Esophagus mucosa (tissue), 1 donor: ENCODE data around the gene AOC3. TPM values are rescaled to one million over a fixed set of nuclear protein-coding genes. Genes with fewer than 3 reads are reported as not detected.
"Not testable (repeated sequence)": the region's sequence is repeated elsewhere in the genome, so short reads cannot be mapped to it uniquely, and the experiment has no call there.

Experiments
- ATAC-seq: fragments of 200-7000 bp; cut with Tn5 transposase; one replicate; pipeline ENCODE4 v1.9.1; 2020
- total RNA-seq: library from RNA; stranded (reverse); gene quantifications from one replicate; pipeline ENCODE4 v1.2.4, GENCODE V29; 2023
- donor health status: DM: yes; HTN: yes; CAD: no.

The AOC3 gene
- total RNA-seq, 1 donor from 2014 or later, result 5.7 TPM

DNA sequence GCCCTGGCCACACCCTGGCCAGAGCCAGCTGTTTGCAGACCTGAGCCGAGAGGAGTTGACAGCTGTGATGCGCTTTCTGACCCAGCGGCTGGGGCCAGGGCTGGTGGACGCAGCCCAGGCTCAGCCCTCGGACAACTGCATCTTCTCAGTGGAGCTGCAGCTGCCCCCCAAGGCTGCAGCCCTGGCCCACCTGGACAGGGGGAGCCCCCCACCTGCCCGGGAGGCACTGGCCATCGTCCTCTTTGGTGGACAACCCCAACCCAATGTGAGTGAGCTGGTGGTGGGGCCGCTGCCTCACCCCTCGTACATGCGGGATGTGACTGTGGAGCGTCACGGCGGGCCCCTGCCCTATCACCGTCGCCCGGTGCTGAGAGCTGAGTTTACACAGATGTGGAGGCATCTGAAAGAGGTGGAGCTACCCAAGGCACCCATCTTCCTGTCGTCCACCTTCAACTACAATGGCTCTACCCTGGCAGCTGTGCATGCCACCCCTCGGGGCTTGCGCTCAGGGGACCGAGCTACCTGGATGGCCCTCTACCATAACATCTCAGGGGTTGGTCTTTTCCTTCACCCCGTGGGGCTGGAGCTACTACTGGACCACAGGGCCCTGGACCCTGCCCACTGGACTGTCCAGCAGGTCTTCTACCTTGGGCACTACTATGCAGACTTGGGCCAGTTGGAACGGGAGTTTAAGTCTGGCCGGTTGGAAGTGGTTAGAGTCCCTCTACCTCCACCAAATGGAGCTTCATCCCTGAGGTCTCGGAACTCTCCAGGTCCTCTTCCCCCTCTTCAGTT is 6.0 kb upstream of the AOC3 start:
- no peak for ATAC-seq

DNA sequence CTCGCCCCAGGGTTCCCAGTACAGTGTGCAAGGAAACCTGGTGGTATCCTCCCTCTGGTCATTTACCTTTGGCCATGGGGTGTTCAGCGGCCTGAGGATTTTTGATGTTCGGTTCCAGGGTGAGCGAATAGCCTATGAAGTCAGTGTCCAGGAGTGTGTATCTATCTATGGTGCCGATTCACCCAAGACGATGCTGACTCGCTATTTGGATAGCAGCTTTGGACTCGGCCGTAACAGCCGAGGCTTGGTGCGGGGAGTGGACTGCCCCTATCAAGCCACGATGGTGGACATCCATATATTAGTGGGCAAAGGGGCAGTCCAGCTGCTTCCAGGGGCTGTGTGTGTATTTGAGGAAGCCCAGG is 5.5 kb upstream of the AOC3 start:
- no peak for ATAC-seq

DNA sequence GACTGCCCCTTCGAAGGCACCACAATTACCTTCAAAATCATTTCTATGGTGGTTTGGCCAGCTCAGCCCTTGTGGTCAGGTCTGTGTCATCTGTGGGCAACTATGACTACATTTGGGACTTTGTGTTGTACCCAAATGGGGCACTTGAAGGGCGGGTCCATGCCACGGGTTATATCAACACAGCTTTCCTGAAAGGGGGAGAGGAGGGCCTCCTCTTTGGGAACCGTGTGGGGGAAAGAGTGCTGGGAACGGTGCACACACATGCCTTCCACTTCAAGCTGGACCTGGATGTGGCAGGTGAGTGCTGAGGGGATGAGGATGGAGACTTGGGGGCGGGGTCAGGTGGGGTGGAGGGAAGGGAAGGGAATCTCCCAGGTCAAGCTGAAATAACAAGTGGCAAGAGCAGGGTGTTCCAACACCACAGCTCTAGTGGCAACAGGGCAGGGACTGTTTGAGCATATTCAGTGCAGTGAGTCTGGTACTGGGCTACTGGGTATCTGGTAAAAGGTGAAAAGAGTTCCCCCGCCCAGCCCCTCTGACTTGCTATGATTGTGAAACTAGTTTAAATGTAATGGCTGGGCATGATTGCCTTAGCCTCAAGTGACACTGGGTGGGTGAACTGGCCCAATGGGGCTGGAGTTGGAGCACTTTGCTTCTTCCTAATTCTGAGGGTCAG is 4.9 kb upstream of the AOC3 start:
- ATAC-seq, result no peak

DNA sequence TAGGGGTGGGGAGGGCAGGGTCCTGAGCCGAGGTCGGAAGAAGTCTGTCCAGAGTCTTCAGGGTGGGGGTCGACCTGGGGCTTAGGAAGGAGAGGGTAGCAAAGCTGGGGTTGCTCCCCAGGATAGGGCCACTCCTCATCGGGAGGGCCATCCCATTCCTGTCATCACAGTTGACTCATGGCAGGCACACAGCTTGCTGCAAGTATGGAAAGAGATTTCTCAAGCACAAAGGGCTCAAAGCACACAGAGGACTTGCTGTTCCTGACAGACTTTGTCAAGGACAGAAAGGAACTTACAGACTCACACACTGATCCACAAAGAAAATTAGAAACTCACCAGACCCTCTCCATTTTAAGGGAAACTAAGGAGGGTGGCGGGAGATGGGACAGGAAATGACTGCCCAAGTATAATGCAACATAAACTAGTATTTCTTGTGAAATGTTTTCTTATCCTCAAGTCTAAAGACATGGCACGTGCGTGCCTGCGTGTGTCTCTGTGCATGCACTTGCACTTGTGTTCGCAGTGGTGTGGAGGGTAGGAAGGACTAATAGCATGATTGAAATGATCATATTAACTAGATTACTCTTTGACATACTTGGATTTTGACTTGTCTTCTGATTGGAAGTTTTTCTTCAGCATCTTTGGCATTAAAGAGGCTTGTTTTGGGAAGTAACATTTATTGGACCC is 4.3 kb upstream of the AOC3 start:
- ATAC-seq, result peak; percentile 58

DNA sequence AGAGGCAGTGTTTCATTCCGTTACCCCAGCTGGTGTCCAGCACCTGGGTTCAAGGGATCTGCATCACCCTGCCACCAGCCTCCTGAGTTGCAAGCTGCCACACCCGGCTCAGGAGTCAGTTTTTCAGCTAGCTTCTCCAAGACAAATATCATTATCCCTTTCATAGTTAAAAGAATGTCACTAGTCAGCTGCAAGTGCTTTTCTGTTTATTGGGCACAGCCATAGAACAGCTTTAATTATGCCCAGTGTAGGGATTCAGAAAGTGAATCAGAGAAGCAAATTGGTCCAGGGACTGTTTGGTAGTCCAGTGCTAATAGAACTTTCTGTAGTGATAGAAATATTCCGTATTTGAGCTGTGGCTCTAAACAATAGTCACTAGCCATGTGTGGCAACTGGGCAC is 2.9 kb upstream of the AOC3 start:
- ATAC-seq, result no peak

DNA sequence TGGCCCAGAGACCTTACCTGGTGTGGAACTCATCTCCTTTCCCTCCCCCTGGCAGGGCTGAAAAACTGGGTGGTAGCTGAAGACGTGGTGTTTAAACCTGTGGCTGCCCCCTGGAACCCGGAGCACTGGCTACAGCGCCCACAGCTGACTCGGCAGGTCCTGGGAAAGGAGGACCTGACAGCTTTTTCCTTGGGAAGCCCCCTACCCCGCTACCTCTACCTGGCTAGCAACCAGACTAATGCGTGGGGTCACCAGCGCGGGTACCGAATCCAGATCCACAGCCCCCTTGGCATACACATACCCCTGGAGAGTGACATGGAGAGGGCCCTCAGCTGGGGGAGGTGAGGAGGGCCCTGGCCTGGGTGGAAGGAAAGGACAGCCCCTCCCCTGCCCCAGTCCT is 2.0 kb upstream of the AOC3 start:
- ATAC-seq, result no peak

DNA sequence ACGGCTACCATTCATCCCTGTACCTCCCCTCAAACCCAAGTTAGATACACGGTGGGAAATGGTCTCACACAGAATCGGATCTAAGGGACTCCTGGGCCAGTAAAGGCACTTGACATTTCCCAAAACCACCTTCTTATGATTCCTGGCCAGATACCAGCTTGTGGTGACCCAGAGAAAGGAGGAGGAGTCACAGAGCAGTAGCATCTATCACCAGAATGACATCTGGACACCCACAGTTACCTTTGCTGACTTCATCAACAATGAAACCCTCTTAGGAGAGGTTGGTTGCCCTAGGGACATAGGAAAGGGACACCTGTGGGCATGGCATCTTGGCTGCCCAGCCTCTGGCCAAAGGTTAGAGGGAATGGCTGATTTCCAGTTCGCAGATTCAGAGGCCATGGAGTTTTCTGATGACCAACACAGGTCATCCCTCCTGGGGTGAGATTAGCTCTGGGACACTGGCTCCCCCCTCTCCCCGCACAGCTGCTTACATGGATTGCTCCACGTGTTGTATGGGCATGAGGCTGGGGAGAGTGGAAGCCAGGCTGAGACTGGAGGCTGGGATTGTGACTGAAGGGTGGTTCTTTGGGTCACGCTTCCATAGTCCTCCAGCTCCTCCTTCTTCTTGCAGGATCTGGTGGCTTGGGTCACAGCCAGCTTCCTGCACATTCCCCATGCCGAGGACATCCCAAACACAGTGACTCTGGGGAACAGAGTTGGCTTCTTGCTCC is 1.4 kb upstream of the AOC3 start:
- ATAC-seq, result no peak

DNA sequence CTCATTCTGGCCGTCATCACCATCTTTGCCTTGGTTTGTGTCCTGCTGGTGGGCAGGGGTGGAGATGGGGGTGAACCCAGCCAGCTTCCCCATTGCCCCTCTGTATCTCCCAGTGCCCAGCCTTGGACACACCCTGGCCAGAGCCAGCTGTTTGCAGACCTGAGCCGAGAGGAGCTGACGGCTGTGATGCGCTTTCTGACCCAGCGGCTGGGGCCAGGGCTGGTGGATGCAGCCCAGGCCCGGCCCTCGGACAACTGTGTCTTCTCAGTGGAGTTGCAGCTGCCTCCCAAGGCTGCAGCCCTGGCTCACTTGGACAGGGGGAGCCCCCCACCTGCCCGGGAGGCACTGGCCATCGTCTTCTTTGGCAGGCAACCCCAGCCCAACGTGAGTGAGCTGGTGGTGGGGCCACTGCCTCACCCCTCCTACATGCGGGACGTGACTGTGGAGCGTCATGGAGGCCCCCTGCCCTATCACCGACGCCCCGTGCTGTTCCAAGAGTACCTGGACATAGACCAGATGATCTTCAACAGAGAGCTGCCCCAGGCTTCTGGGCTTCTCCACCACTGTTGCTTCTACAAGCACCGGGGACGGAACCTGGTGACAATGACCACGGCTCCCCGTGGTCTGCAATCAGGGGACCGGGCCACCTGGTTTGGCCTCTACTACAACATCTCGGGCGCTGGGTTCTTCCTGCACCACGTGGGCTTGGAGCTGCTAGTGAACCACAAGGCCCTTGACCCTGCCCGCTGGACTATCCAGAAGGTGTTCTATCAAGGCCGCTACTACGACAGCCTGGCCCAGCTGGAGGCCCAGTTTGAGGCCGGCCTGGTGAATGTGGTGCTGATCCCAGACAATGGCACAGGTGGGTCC is 607 bp downstream of the AOC3 start:
- not testable (repeated sequence) for ATAC-seq

DNA sequence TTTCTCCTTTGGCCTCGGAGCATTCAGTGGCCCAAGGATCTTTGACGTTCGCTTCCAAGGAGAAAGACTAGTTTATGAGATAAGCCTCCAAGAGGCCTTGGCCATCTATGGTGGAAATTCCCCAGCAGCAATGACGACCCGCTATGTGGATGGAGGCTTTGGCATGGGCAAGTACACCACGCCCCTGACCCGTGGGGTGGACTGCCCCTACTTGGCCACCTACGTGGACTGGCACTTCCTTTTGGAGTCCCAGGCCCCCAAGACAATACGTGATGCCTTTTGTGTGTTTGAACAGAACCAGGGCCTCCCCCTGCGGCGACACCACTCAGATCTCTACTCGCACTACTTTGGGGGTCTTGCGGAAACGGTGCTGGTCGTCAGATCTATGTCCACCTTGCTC is 1.4 kb downstream of the AOC3 start:
- ATAC-seq, result no peak

DNA sequence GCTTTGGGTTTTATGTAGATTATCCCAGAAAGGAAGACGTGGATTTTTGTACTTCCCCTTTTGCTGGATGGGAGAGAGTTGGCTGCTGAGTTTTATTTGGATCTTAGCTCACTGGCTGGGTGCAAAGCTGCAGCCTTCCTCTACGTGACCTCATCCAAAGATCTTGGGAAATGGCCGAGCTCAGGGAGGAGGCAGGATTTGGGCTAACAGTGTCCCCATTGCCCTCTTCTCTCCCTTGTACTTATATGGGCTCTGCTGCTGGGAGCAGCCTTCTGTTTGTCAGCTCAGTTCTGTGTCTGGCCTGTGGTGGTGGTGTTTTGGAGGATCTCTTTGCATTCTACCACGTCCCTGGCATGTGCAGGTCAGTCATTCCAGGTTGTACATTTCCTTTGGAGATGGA is 2.0 kb downstream of the AOC3 start:
- ATAC-seq, result no peak

DNA sequence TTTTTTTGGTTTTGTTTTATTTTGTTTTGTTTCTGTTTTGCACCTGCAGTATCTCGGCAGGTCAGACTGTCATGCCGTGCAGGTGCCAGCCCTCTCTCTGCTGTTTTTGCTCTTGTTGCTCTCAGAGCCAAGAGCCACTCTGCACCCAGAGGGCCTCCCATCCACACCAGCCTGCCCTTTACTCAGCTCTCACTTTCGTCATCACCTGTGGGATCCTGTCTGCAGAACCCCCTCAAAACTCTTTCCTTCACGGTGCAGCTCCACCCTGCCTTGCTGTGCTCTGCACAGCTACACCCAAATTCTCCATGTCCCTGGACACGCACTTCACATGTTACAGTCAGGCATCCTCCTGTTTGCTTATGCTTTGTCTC is 2.6 kb downstream of the AOC3 start:
- no peak for ATAC-seq

DNA sequence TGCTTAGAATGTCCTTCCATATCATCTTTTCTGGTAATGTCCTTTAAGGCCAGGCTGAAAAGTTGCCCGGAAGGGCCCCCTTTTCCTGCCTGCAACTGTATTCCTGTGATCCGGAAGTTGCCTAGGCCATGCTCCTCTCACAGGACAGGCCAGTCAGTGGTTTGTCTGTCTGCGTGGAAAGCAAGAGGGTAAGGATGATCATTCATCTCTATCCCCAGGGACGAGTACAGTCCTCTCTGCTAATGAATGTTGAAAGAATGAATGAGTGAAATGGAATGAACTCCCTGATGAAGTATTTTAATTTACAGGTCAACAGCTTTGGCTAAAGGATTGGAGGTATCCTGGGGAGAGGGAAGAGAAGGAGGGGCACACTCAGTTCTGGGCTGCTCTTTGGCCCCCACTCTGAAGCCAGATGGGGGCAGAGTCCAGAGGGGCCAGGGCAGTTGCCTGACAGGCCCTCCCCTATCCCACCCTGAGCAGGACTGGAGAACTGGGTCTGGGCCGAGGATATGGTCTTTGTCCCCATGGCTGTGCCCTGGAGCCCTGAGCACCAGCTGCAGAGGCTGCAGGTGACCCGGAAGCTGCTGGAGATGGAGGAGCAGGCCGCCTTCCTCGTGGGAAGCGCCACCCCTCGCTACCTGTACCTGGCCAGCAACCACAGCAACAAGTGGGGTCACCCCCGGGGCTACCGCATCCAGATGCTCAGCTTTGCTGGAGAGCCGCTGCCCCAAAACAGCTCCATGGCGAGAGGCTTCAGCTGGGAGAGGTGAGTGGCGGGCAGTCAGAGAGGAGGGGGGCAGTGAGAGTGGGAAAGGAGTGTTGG is 3.2 kb downstream of the AOC3 start:
- no peak for ATAC-seq

DNA sequence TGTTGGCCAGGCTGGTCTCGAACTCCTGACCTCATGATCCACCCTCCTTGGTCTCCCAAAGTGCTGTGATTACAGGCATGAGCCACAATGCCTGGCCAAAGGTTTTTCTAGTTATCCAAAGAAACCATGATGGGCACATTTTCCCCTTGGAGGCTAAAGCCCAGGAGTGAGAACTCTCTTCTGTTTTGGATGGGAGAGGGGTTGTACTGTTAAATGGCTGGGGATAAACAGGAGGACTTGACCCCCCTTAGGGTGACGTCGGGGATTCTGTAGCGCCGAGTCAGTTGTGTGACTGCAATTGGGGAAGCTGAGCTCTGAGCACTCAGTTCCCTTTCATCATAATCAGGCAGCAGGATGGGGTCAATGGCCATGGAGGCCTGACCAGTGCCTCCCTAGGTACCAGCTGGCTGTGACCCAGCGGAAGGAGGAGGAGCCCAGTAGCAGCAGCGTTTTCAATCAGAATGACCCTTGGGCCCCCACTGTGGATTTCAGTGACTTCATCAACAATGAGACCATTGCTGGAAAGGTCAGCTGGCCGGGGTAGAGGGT is 4.1 kb downstream of the AOC3 start:
- ATAC-seq, result no peak

DNA sequence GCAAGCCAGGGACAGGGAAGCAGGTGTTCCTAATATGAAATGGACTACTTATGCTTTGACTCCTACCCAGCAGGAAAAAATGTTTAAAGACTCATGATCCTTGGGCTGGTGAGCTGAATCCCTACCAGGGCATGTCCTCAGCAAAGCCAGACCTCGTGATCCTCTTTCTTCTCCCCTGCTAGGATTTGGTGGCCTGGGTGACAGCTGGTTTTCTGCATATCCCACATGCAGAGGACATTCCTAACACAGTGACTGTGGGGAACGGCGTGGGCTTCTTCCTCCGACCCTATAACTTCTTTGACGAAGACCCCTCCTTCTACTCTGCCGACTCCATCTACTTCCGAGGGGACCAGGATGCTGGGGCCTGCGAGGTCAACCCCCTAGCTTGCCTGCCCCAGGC is 5.1 kb downstream of the AOC3 start:
- not testable (repeated sequence) for ATAC-seq

DNA sequence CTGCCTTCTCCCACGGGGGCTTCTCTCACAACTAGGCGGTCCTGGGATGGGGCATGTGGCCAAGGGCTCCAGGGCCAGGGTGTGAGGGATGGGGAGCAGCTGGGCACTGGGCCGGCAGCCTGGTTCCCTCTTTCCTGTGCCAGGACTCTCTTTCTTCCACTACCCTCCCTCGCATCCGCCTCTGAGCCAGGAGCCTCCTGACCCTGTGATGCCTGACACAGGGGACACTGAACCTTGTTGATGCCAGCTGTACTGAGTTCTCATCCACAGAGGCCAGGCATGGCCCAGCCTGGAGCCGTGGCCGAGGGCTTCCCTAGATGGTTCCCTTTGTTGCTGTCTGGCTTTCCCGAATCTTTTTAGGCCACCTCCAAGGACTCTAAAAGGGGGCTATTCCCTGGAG is 5.5 kb downstream of the AOC3 start:
- ATAC-seq, result not testable (repeated sequence)

DNA sequence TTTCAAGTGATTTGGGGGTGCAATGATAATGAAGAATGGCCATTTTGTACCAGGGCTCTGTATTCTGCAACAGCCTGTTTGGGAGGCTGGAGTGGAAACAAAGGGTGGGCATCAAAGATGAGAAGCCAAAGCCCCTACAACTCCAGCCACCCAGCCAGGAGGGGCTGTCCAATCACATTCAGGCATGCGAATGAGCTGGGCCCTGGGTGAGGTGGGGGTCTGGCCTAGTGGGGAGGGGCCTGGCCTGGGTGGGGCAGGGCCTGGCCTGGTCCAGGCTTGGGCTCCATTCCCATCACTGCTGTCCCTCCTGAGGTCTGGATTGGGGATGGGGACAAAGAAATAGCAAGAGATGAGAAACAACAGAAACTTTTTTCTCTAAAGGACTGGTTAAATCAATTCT is 6.4 kb downstream of the AOC3 start:
- ATAC-seq, result no peak

DNA sequence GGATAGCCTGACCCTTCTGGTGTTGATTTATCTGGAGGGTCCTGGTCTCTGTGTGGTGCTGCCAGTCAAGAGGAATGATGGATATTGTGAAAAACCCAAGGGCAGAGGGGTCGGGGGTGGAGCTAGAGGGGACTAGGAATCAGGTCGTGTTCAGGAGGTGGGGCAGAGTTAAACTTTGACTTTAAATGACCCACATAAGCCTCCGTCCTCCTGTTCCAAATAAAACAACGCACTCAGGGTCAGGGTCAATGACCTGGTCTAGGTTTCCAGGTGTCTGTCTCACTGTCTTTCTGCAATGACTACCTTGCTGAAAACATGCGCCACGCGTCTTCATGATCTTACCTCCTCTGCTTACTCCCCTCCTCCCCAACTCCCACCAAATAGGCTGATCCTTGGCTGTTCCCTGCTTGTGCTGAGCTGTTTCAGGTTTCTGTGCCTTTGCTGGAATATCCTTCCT is 14.7 kb downstream of the AOC3 start:
- ATAC-seq, result no peak

DNA sequence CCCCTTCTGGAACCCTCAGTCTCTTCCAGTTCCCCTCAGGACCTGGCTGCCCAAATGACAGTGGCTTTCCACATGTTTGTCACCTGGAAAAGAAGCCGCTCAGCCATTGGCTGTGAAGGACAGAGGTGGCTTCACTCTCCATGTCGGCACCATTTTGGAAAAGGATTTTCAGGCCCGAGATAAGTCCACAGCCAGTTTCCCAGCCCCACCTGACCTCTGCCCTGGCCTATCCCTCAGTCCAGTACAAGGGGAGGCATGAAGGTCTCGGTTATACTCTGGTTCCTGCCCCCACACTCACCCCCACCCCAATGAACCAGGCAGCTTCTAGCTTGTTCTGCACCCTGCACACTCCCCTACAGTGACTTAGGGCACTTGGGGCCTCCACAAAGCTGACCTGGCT is 15.2 kb downstream of the AOC3 start:
- no peak for ATAC-seq

DNA sequence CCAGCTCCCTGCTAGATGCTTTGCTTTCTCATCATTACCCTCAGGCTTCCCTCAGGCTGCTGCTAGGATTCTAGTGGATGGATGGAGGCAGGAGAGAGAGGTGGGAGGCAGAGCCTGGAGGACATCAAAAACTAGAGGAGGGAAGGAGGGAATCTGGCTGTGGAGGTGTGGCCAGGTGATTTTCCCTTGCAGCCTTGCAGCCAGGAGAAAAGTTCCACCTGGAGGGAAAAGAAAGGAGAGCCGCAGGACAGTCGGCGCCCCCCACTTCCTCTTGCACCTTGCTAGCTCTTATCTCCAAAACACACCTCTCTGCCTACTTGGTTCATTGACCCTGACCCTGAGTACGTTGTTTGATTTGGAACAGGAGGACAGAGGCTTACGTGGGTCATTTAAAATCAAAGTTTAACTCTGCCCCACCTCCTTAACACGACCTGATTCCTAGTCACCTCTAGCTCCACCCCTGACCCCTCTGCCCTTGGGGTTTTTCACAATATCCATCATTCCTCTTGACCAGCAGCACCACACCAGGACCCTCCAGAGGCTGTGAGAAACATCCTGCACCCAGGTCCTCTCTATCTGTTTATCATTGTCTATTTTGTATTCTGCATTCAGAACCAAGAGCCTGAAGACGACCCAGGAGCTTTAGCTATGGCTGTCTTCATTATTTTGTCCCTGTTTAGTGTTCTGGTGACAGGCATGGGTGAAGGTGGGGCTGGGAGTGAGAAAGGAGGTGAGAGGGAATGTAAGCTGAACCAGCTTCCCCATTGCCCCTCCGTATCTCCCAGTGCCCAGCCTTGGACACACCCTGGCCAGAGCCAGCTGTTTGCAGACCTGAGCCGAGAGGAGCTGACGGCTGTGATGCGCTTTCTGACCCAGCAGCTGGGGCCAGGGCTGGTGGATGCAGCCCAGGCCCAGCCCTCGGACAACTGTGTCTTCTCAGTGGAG is 15.9 kb downstream of the AOC3 start:
- no peak for ATAC-seq
